ENCODE measurements around the gene ADAD2. TPM values are rescaled to one million over a fixed set of nuclear protein-coding genes. Genes with fewer than 3 reads are reported as not detected.

Gene ADAD2
- total RNA-seq, 1 donor from 2014 or later: 0.87 TPM

Other genes with a start within 250 kb of the ADAD2 start
- 0.31 TPM for gene OSGIN1, start 237.9 kb upstream of the ADAD2 start, total RNA-seq (ENCODE audit: unreplicated experiment)
- 1.2 TPM for gene NECAB2, start 222.9 kb upstream of the ADAD2 start, total RNA-seq (ENCODE audit: unreplicated experiment)
- gene SLC38A8, start 148.4 kb upstream of the ADAD2 start, total RNA-seq (ENCODE audit: unreplicated experiment): not detected
- gene MBTPS1, start 74.2 kb upstream of the ADAD2 start, total RNA-seq (ENCODE audit: unreplicated experiment): 79.7 TPM
- 50.2 TPM for gene HSDL1, start 46.0 kb upstream of the ADAD2 start, total RNA-seq (ENCODE audit: unreplicated experiment)
- 0.18 TPM for gene DNAAF1, start 45.8 kb upstream of the ADAD2 start, total RNA-seq (ENCODE audit: unreplicated experiment)
- 73.6 TPM for gene TAF1C, start 4.1 kb upstream of the ADAD2 start, total RNA-seq (ENCODE audit: unreplicated experiment)
- not detected for gene KCNG4, start 48.9 kb downstream of the ADAD2 start, total RNA-seq (ENCODE audit: unreplicated experiment)
- not detected for gene WFDC1, start 103.7 kb downstream of the ADAD2 start, total RNA-seq (ENCODE audit: unreplicated experiment)
- gene ATP2C2, start 177.4 kb downstream of the ADAD2 start, total RNA-seq (ENCODE audit: unreplicated experiment): 2.7 TPM